Stomach (tissue), 4 donors: ENCODE measurements around the gene PDCD1.

Experiments
- CTCF ChIP-seq, 7 experiments: fragments of 450-650 bp in 4 of 7; fragments of 200-600 bp in 3 of 7; sonication (generic) in 3 of 7; IDR thresholded peaks; one replicate each; pipeline ENCODE4 v1.5.1; 2016 to 2019; ENCODE audit warnings: antibody characterized with exemption in 7 of 7, control low read depth in 2 of 7, mild to moderate bottlenecking in 1 of 7
- EP300 ChIP-seq: sonication (generic); formaldehyde crosslinking; IDR thresholded peaks from one replicate; pipeline ENCODE4 v1.6.1; 2017; ENCODE audit warnings: antibody characterized with exemption
- POLR2A ChIP-seq, 4 donors: fragments of 450-650 bp; IDR thresholded peaks; one replicate each; pipeline ENCODE4 v1.6.1; 2016; ENCODE audit warnings: antibody characterized with exemption in 4 of 4, control low read depth in 2 of 4, mild to moderate bottlenecking in 1 of 4, moderate library complexity in 1 of 4
- POLR2AphosphoS5 ChIP-seq, 3 donors: sonication (generic); formaldehyde crosslinking; IDR thresholded peaks; one replicate each; pipeline ENCODE4 v1.6.1; 2016; ENCODE audit warnings: antibody characterized with exemption in 3 of 3

GRCh38 chr2:241895427-241895711 is 36.7 kb upstream of the PDCD1 start:
- TF ChIP-seq POLR2AphosphoS5 (IDR thresholded peaks at IDR 0.05): no peak
- no peak for TF ChIP-seq CTCF (IDR thresholded peaks at IDR 0.05)
- no peak for TF ChIP-seq POLR2A (IDR thresholded peaks at IDR 0.05)
- TF ChIP-seq EP300: no peak
